Progenitor cell of endocrine pancreas (in vitro differentiated cells): ENCODE results near the gene MYEOV. TPM values are rescaled to one million over a fixed set of nuclear protein-coding genes. Genes with fewer than 3 reads are reported as not detected.

ENCODE experiments used
- DNase-seq: peaks from one replicate; pipeline ENCODE4 v3.0.0; 2021; ENCODE audit warnings: low spot score; ENCODE audit not compliant: unreplicated experiment
- H3K27ac Mint-ChIP-seq: 2 replicates; pipeline ENCODE4 v1.8.0; 2021; ENCODE audit warnings: mild to moderate bottlenecking, moderate library complexity, mixed read lengths
- H3K27me3 Mint-ChIP-seq: 2 replicates; pipeline ENCODE4 v1.8.0; 2021; ENCODE audit warnings: mixed read lengths
- H3K36me3 Mint-ChIP-seq: 2 replicates; pipeline ENCODE4 v1.8.0; 2022; ENCODE audit warnings: mixed read lengths; ENCODE audit not compliant: insufficient read depth
- H3K4me1 Mint-ChIP-seq: 2 replicates; pipeline ENCODE4 v1.8.0; 2021; ENCODE audit warnings: low read depth, mixed read lengths
- H3K4me3 Mint-ChIP-seq: 2 replicates; pipeline ENCODE4 v1.8.0; 2021; ENCODE audit warnings: low read depth, mild to moderate bottlenecking, moderate library complexity, mixed read lengths
- H3K9me3 Mint-ChIP-seq: 2 replicates; pipeline ENCODE4 v1.8.0; 2021; ENCODE audit warnings: low read depth, mixed read lengths
- CTCF ChIP-seq: fragments of 200-600 bp; sonication (generic); IDR thresholded peaks from one replicate; pipeline ENCODE4 v1.5.0; 2021; ENCODE audit warnings: antibody characterized with exemption, mild to moderate bottlenecking; ENCODE audit not compliant: unreplicated experiment
- total RNA-seq: library from RNA; stranded (reverse); gene quantifications from 2 replicates; pipeline ENCODE4 v1.2.1, GENCODE V29; 2021

Gene MYEOV
- total RNA-seq, 1 donor from 2014 or later, result 0.14 TPM

GRCh38 chr11:69253028-69253427 lies 40.9 kb upstream of the MYEOV start:
- Mint-ChIP-seq H3K27me3 (peaks cover 35% of the 10 kb centered on the region), H3K4me3 (no peak overlapping the region), H3K9me3 (peaks cover 3% of the 10 kb centered on the region), H3K4me1 (peaks cover 18% of the 10 kb centered on the region), H3K36me3 (no peaks in the 10 kb centered on the region), H3K27ac (no peak overlapping the region)
- TF ChIP-seq CTCF, result no peak
- DNase-seq, result no peak

GRCh38 chr11:69257134-69257533 lies 36.8 kb upstream of the MYEOV start:
- H3K27me3 Mint-ChIP-seq, result peaks cover 27% of the 10 kb centered on the region
- no peaks in the 10 kb centered on the region for H3K36me3 Mint-ChIP-seq
- TF ChIP-seq CTCF, result no peak
- H3K27ac Mint-ChIP-seq, result no peak overlapping the region
- H3K4me1 Mint-ChIP-seq, result peaks cover 4% of the 10 kb centered on the region
- peaks cover 3% of the 10 kb centered on the region for H3K9me3 Mint-ChIP-seq
- DNase-seq, result no peak
- no peak overlapping the region for H3K4me3 Mint-ChIP-seq

GRCh38 chr11:69257838-69258658 lies 35.9 kb upstream of the MYEOV start:
- TF ChIP-seq CTCF, result no peak
- H3K4me1 Mint-ChIP-seq, result peaks cover 4% of the 10 kb centered on the region
- H3K27ac Mint-ChIP-seq, result peak overlapping the region; percentile 74
- DNase-seq, result no peak
- H3K9me3 Mint-ChIP-seq, result peaks cover 7% of the 10 kb centered on the region
- peaks cover 24% of the 10 kb centered on the region for H3K27me3 Mint-ChIP-seq
- no peak overlapping the region for H3K4me3 Mint-ChIP-seq
- no peaks in the 10 kb centered on the region for H3K36me3 Mint-ChIP-seq

- Mint-ChIP-seq H3K27me3 (peaks cover 24% of the 10 kb centered on the region), H3K27ac (no peak overlapping the region), H3K9me3 (peaks cover 4% of the 10 kb centered on the region)
These were observed 34.9 kb upstream of the MYEOV start for GRCh38 chr11:69259096-69259495.

GRCh38 chr11:69260622-69261021 lies 33.3 kb upstream of the MYEOV start:
- peaks cover 17% of the 10 kb centered on the region for H3K27me3 Mint-ChIP-seq
- TF ChIP-seq CTCF, result no peak
- no peak for DNase-seq
- peaks cover 4% of the 10 kb centered on the region for H3K4me1 Mint-ChIP-seq
- H3K27ac Mint-ChIP-seq, result no peak overlapping the region
- no peak overlapping the region for H3K4me3 Mint-ChIP-seq
- no peaks in the 10 kb centered on the region for H3K36me3 Mint-ChIP-seq
- H3K9me3 Mint-ChIP-seq, result peaks cover 4% of the 10 kb centered on the region

More at GRCh38 chr11:69259096-69259495, 34.9 kb upstream of the MYEOV start:
- Mint-ChIP-seq H3K36me3 (no peaks in the 10 kb centered on the region), H3K4me3 (no peak overlapping the region), H3K4me1 (peaks cover 4% of the 10 kb centered on the region)
- no peak for DNase-seq
- no peak for TF ChIP-seq CTCF
